Endothelial cell of umbilical vein (primary cell): ENCODE results near the gene CNNM2. TPM values are rescaled to one million over a fixed set of nuclear protein-coding genes. Genes with fewer than 3 reads are reported as not detected.

Experiments
- BruUV-seq: library from RNA; stranded (reverse); fragments of 400-500 nt; replicated peaks from 2 replicates; lab custom pipeline; 2021; lab: Mats Ljungman, UMichigan
- CTCF ChIA-PET: fragments of 300-600, 350-600 bp; sonication (Branson Sonifier 250); formaldehyde crosslinking; loops from one replicate; lab custom pipeline; 2021; ENCODE audit warnings: antibody characterized with exemption, inconsistent platforms; lab: Charles Lee
- POLR2A ChIA-PET: fragments of 300-600, 350-600 bp; sonication (Branson Sonifier 250); formaldehyde crosslinking; loops from one replicate; lab custom pipeline; 2021; ENCODE audit warnings: antibody characterized with exemption, inconsistent platforms; lab: Charles Lee
- DNase-seq: peaks from one replicate; pipeline ENCODE4 v3.0.0-alpha.2; 2011; ENCODE audit warnings: low read depth, low spot score
- FAIRE-seq: peaks from 2 replicates; lab custom pipeline; 2011; peaks lifted over from hg19 to GRCh38; lab: Jason Lieb, UNC
- H2AFZ ChIP-seq: 2 replicates; pipeline ENCODE4 v1.6.0; 2012; ENCODE audit warnings: low read depth, low read length, control low read depth, inconsistent platforms
- H3K27ac ChIP-seq: 2 replicates; pipeline ENCODE4 v1.5.1; 2011; ENCODE audit warnings: low read depth, mild to moderate bottlenecking, control low read depth, low read length, moderate library complexity; ENCODE audit not compliant: insufficient read depth
- H3K27me3 ChIP-seq, 2 experiments: 2 replicates each; pipeline versions ENCODE4 v1.6.0 to v1.6.1; 2011; ENCODE audit warnings: low read length in 2 of 2, mixed read lengths in 1 of 2; ENCODE audit not compliant: control insufficient read depth in 2 of 2, insufficient read depth in 2 of 2
- H3K36me3 ChIP-seq, 2 experiments: 2 replicates in 1 of 2; 3 replicates in 1 of 2; pipeline ENCODE4 v1.5.1; 2011; ENCODE audit warnings: low read length in 2 of 2, mild to moderate bottlenecking in 1 of 2, moderate library complexity in 1 of 2; ENCODE audit not compliant: control insufficient read depth in 2 of 2, insufficient read depth in 2 of 2; ENCODE audit errors: extremely low read depth in 1 of 2
- H3K4me1 ChIP-seq: 3 replicates; pipeline ENCODE4 v1.5.1; 2011; ENCODE audit warnings: mild to moderate bottlenecking, low read length; ENCODE audit not compliant: control insufficient read depth, insufficient read depth; ENCODE audit errors: extremely low read depth
- H3K4me2 ChIP-seq: 2 replicates; pipeline ENCODE4 v1.6.1; 2011; ENCODE audit warnings: low read length, control low read depth, mixed read lengths; ENCODE audit not compliant: insufficient read depth
- H3K4me3 ChIP-seq, 3 experiments: fragments of 200-600 bp in 1 of 3; sonication (generic), shearing (Covaris generic) in 1 of 3; replicated peaks in 1 of 3; 2 replicates each; pipeline ENCODE4 v1.5.1; 2011 to 2016; ENCODE audit warnings: control low read depth in 3 of 3, low read length in 3 of 3, mild to moderate bottlenecking in 2 of 3, inconsistent platforms in 1 of 3, low read depth in 1 of 3, moderate library complexity in 1 of 3; ENCODE audit not compliant: insufficient read depth in 1 of 3
- H3K79me2 ChIP-seq: 2 replicates; pipeline ENCODE4 v1.6.0; 2012; ENCODE audit warnings: low read length, inconsistent platforms; ENCODE audit not compliant: control insufficient read depth, insufficient read depth
- H3K9ac ChIP-seq: replicated peaks from 2 replicates; pipeline ENCODE3; 2011; ENCODE audit warnings: low read length, control low read depth; ENCODE audit not compliant: insufficient read depth; ENCODE audit errors: extremely low read depth
- H3K9me1 ChIP-seq: replicated peaks from 3 replicates; pipeline ENCODE4 v1.6.0; 2011; ENCODE audit warnings: mild to moderate bottlenecking, low read length; ENCODE audit not compliant: control insufficient read depth, insufficient read depth; ENCODE audit errors: extremely low read depth
- H3K9me3 ChIP-seq: replicated peaks from 2 replicates; pipeline ENCODE4 v1.5.1; 2012; ENCODE audit warnings: low read length, inconsistent platforms; ENCODE audit not compliant: control insufficient read depth, insufficient read depth
- H4K20me1 ChIP-seq: replicated peaks from 2 replicates; pipeline ENCODE3; 2011; ENCODE audit warnings: mild to moderate bottlenecking, low read length; ENCODE audit not compliant: control insufficient read depth, insufficient read depth; ENCODE audit errors: extremely low read depth
- EZH2 ChIP-seq: IDR thresholded peaks from 2 replicates; pipeline ENCODE4 v1.6.1; 2012; ENCODE audit warnings: borderline replicate concordance, low read depth, mild to moderate bottlenecking, moderate library complexity, low read length, inconsistent platforms; ENCODE audit not compliant: severe bottlenecking
- FOS ChIP-seq: IDR thresholded peaks from 2 replicates; pipeline ENCODE4 v1.6.1; 2011; ENCODE audit warnings: mild to moderate bottlenecking, low read length, moderate library complexity, borderline replicate concordance; ENCODE audit not compliant: insufficient read depth
- GATA2 ChIP-seq: IDR thresholded peaks from 2 replicates; pipeline ENCODE4 v1.7.0; 2011; ENCODE audit warnings: low read depth, mild to moderate bottlenecking, moderate library complexity, mixed read lengths, low read length; ENCODE audit not compliant: insufficient read length, insufficient read depth
- JUN ChIP-seq: IDR thresholded peaks from 2 replicates; pipeline ENCODE4 v1.6.1; 2011; ENCODE audit warnings: borderline replicate concordance, low read depth; ENCODE audit not compliant: insufficient read length, insufficient read depth
- MYC ChIP-seq: IDR thresholded peaks from one replicate; pipeline ENCODE4 v1.6.1; 2011; ENCODE audit warnings: mild to moderate bottlenecking, low read depth, low read length
- POLR2A ChIP-seq: IDR thresholded peaks from 2 replicates; pipeline ENCODE4 v1.6.1; 2012; ENCODE audit warnings: low read depth, mild to moderate bottlenecking, control low read depth, low read length
- POLR2AphosphoS5 ChIP-seq: IDR thresholded peaks from 2 replicates; pipeline ENCODE4 v1.6.1; 2012; ENCODE audit warnings: low read depth, mild to moderate bottlenecking, control low read depth, low read length, moderate library complexity; ENCODE audit not compliant: insufficient read depth
- dilution Hi-C: fragments of 300-500 bp; cut with MboI; formaldehyde crosslinking; loops from one replicate; pipeline ENCODE4 v1.15.0; 2019; ENCODE audit warnings: low sequenced_read_pairs; ENCODE audit not compliant: extremely low pct_ligation_motif_present
- intact Hi-C: fragments of 100-400 bp; cut with micrococcal nuclease; formaldehyde crosslinking; loops from one replicate; pipeline ENCODE4 v1.10.0; 2022
- polyA plus RNA-seq, 4 experiments: library from polyadenylated mRNA; depleted of rRNA in 3 of 4; stranded (reverse) in 3 of 4; unstranded in 1 of 4; fragments of >200 nt; gene quantifications; 2 replicates each; pipeline versions ENCODE4 v1.2.1 to v1.2.3, GENCODE V29; 2011 to 2012; ENCODE audit warnings: missing spikeins in 1 of 4
- total RNA-seq: library from RNA; stranded (reverse); gene quantifications from 2 replicates; pipeline ENCODE4 v1.2.3, GENCODE V29; 2021
- TF ChIP-seq, protein P1 (sequence below): IDR thresholded peaks from 2 replicates; pipeline ENCODE4 v1.6.1; 2011; ENCODE audit not compliant: insufficient read depth, insufficient read length
- TF ChIP-seq, protein P2 (sequence below), 2 donors: IDR thresholded peaks; 1 replicate in 1 of 2; 2 replicates in 1 of 2; pipeline ENCODE4 v1.5.1; 2011; ENCODE audit warnings: low read length in 2 of 2, mild to moderate bottlenecking in 2 of 2, moderate library complexity in 2 of 2, control low read depth in 1 of 2, inconsistent platforms in 1 of 2, low read depth in 1 of 2; ENCODE audit not compliant: insufficient read depth in 1 of 2; ENCODE audit errors: extremely low read depth in 1 of 2

Gene CNNM2
- total and polyA plus RNA-seq, 2 donors (not counting 3 experiments of a cell fraction or from before 2014, with no cell fraction given), result 1.9 to 3.0 TPM

DNA sequence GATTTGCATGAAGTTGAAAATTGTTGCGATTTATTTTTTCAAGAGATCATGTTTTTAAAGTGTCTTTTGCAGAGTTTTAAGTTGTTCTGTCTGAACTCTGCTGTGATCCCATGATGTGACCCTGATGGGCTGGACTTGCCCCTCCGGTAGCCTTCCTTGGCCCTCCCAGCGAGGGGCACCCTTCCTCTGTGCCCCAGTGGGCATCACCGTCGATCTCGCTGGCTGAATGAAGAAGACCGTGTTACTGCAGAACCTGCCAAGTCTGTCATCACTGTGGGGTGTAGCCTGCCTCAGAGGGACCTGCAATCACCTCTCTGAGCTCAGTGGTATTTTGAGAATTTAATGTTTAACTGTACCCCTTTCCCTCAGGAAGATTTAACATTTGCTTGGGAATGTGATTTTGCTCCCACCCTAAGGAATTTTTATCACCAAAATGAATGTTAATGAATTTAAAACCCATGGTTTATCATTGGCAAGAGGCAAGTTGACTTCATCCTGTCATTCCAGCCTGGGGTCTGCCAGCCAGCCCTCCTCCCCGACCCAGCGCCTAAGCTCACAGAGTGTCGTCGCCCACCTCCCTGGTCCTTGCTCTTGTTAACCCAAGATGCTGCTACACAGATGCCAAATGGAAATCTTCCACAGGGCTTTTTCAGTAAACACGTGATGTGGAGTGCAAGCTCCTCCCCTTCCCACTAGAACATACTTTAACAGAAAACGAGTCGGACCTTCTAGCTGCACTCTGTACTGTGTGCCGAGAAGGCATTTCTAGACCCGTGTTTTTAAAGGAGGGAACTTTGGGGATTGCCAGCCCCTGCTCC is 159.6 kb downstream of the CNNM2 start:
- no TSS peak for BruUV-seq

More for the DNA sequence above, 159.6 kb downstream of the CNNM2 start:
- H3K9ac ChIP-seq, result no peak overlapping the region
- no peak overlapping the region for H2AFZ ChIP-seq
- ChIA-PET CTCF (interaction anchor here (0.6 to 2.5 kb wide), 4 partner anchors 15 to 176 kb away, joined by 3 to 15 read pairs (median 3); no protein-coding TSS in a partner anchor), POLR2A (no interaction called here)
- no peaks in the 10 kb centered on the region for H4K20me1 ChIP-seq
- no peaks in the 10 kb centered on the region for H3K9me3 ChIP-seq
- H3K9me1 ChIP-seq, result no peaks in the 10 kb centered on the region
- FAIRE-seq (no peak), DNase-seq (no peak)
- dilution Hi-C loops (no loop called here), intact Hi-C loops (no loop called here)
- no peaks in the 10 kb centered on the region for H3K79me2 ChIP-seq
- no peaks in the 10 kb centered on the region for H3K27me3 ChIP-seq
- H3K4me2 ChIP-seq, result no peak overlapping the region
- no peak for TF ChIP-seq POLR2AphosphoS5
- TF ChIP-seq, protein P1, sequence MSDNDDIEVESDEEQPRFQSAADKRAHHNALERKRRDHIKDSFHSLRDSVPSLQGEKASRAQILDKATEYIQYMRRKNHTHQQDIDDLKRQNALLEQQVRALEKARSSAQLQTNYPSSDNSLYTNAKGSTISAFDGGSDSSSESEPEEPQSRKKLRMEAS, result no peak
- TF ChIP-seq MYC, result no peak
- no peak for TF ChIP-seq EZH2
- TF ChIP-seq POLR2A, result no peak
- TF ChIP-seq FOS, result no peak
- no peak for TF ChIP-seq JUN
- TF ChIP-seq GATA2, result no peak
- TF ChIP-seq, protein P2, sequence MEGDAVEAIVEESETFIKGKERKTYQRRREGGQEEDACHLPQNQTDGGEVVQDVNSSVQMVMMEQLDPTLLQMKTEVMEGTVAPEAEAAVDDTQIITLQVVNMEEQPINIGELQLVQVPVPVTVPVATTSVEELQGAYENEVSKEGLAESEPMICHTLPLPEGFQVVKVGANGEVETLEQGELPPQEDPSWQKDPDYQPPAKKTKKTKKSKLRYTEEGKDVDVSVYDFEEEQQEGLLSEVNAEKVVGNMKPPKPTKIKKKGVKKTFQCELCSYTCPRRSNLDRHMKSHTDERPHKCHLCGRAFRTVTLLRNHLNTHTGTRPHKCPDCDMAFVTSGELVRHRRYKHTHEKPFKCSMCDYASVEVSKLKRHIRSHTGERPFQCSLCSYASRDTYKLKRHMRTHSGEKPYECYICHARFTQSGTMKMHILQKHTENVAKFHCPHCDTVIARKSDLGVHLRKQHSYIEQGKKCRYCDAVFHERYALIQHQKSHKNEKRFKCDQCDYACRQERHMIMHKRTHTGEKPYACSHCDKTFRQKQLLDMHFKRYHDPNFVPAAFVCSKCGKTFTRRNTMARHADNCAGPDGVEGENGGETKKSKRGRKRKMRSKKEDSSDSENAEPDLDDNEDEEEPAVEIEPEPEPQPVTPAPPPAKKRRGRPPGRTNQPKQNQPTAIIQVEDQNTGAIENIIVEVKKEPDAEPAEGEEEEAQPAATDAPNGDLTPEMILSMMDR (IDR thresholded peaks at IDR 0.05; ENCODE audit: extremely low read depth in 1 of 2, insufficient read depth in 1 of 2, low read depth in 1 of 2, low read length in 2 of 2), result no peak
- H3K36me3 ChIP-seq, result no peaks in the 10 kb centered on the region
- H3K27ac ChIP-seq, result no peak overlapping the region
- H3K4me1 ChIP-seq, result no peaks in the 10 kb centered on the region
- H3K4me3 ChIP-seq, result no peak overlapping the region
